Stimulated activated CD4-positive, alpha-beta T cell treated with anti-CD3 and anti-CD28 coated beads, Interleukin-15, amount 100 ng/mL, for 24 hours (primary cell): ENCODE data around the gene ANOS1.
"Not testable (repeated sequence)": the region's sequence is repeated elsewhere in the genome, so short reads cannot be mapped to it uniquely, and the experiment has no call there.

ENCODE experiments used
- DNase-seq: peaks from one replicate; pipeline ENCODE4 v3.0.0-alpha.2; 2020

The ANOS1 gene

GRCh38 chrX:8731559-8732395 is at the start of gene ANOS1:
Gene ANOS1 (minus strand): TSS chrX:8732137. CDS start chrX:8732036, 101 bp downstream.
- DNase-seq = no peak

GRCh38 chrX:8773117-8773516 is 41.2 kb upstream of the ANOS1 start:
- DNase-seq = no peak

DNA sequence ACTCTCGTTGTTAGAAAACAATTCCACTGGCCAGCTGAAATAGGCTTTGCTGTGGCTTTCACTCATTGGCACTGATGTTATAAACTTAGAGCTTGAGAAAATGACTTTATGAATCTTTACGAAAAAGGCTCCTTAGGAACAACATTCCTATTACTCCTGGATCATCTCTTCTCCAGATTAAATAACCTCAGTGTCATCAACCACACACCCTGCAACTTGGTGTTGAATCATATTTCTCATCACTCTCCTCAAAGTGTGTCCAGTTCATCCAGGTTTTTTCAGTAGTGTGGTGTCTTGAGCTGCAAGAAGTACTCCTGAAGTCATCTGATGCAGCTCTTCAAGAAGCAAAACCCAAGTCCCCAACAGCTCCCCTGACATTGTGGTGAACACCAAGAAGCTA is 28.1 kb upstream of the ANOS1 start:
- no peak for DNase-seq

- not testable (repeated sequence) for DNase-seq
Measured at GRCh38 chrX:8758706-8759105, 26.8 kb upstream of the ANOS1 start.

DNA sequence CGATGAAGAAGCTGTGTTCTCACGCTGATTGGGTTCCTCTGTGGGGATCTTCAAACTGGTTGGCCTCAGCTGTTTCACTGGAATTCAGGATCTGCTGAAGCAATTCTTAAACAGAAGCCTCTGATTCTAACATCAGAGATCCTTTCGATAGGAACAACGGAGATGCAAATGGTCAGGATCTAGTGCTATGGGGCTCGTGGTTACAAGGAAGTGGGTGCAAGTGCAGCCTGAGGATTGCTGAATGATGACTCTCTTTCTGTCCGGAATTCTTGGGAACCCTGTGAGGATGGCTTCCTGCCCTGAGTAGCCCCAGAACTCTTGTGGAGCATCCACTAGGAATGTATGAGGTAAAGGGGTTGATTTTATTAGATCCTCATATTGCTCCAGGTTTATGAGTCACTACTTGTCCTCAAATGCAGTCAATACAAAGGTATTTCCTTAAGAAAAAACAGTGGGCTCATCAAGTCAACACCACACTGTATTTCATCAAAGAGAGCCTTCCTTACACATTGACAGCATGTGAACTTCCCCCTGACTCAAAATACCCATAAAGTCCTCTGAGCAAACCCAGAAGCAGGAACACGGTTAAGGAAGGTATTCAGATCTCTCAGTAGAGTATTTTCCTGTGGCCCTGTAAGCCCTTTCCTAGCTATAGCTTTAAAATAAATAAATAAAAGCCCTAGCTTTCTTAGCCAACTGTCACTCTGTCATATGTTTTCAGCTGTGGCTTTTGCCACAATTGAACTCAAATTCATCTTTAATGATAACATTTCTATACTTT is 25.9 kb upstream of the ANOS1 start:
- not testable (repeated sequence) for DNase-seq

GRCh38 chrX:8755813-8756212 is 23.9 kb upstream of the ANOS1 start:
- DNase-seq = no peak

- no peak for DNase-seq
Measured at GRCh38 chrX:8755116-8755515, 23.2 kb upstream of the ANOS1 start.

GRCh38 chrX:8749697-8750096 is 17.8 kb upstream of the ANOS1 start:
- no peak for DNase-seq

GRCh38 chrX:8748855-8749254 is 16.9 kb upstream of the ANOS1 start:
- DNase-seq = no peak

DNA sequence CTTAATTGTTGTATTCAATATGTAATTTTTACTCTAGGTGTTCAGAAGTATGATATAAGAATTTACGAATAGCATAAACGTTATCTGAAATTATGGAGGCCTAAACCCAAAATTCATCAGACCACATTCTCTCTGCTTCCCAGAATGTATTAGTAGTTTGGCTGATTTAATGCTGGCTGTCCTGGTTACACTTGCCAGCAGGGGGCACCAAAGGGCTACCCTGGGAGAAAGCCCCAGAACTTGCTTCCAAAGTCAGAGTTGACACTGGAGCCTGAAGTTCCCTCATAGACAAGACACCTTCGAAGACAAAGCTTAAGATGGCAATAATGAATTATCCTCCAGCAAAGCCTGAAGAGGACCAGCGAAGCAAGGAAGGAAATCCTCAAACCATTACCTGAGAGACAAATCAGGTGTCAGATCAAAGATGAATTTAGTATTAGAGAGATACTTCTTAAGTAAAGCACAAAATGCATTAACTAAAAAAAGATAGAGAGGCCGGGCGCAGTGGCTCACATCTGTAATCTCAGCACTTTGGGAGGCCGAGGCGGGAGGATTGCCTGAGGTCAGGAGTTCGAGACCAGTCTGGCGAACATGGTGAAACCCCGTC is 11.3 kb upstream of the ANOS1 start:
- peak; percentile 64 for DNase-seq

DNA sequence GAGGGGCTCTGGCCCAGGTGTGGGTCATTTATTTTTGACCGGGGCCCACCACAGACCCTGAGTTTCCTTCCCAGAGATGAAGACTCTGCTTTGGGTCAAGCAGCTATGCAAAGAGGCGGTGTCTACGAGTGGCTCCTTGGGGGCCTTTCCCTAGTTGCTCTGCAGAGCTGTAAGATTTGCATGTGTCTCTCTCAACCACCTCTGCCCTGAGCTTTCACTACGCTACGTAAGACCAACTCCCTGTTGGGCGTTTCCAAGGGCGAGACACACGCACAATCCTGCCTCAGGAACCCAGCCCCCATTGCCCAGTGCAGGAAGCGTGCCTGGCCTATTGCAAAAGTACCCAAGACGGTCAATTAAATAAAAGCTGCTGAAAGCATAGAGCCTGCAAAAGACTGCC is 10.0 kb upstream of the ANOS1 start:
- DNase-seq = no peak

DNA sequence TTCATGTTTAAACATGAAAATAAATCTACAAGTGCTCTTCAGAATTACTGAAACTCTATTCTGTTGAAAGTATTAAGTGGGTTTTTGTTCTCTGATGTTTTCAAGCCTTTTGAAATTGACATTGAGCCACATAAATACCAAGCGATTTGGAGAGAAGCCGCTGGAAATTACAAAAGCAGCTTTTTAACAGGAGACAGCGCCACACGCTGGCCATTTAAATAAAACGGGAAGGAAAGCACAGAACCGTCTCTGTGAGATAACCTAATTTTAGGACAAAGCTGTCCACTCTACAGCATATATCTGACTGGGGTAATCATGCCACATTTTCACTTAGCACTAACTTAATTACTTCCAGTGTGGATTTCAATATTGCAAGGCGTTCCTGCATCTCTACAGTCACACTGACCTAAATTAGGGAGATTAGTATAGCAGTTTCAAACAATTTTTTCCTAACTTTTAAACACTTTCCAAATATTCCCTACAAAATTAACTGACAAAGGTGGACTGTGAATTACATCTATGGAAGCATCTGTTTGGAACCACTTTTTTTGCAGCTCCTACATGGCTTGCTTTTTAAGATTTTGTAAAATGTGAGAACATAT is 6.8 kb upstream of the ANOS1 start:
- DNase-seq = peak; percentile 29

GRCh38 chrX:8737883-8738282 is 5.9 kb upstream of the ANOS1 start:
- DNase-seq = no peak

- no peak for DNase-seq
Measured at GRCh38 chrX:8730812-8731558, 952 bp downstream of the ANOS1 start.

DNA sequence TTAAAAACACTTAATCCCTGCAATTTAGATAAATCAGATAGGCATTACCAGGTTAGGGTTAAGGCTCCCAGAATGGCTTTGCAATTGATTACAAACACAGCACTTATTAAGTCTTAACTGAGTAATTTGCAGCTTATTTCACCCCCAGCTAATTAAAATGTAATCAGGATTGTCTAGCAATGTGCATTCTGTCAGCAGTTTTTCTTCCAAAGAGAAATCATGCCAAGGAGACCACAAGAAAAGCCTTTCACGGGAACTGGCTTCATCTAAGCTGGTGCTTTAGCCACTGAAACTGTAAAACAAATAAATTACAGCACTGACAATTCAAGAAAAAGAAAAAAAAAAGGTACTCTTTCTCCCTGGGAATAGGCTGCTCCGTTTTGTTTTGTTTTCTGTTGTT is 2.1 kb downstream of the ANOS1 start:
- no peak for DNase-seq

DNA sequence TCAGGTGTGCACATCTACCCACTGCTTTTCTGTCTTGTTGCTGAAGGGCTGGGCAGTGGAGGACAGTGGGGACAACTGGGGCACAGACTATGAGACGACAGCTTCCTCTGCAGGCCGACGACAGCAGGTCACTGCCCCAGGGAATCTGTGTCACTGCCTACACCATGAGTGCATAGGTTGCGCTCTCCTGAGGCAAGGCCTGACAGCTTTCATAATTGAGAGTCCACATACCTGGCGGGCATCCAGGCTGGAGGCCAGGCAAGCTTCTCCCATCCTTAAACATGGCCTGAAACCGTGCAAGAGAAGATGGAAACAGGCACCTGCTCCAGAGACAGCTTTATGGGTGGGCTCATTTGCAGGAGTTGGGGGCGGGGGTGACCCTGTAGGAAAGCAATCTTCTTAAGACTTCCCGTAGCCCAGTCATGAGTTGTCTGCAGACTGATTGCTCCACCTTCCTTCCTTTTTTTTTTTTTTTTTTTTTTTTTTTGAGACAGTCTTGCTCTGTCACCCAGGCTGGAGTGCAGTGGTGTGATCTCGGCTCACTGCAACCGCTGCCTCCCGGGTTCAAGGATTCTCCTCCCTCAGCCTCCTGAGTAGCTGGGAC is 2.9 kb downstream of the ANOS1 start:
- DNase-seq = no peak

GRCh38 chrX:8726031-8726652 is 5.8 kb downstream of the ANOS1 start:
- no peak for DNase-seq

GRCh38 chrX:8724300-8724699 is 7.6 kb downstream of the ANOS1 start:
- DNase-seq = no peak

DNA sequence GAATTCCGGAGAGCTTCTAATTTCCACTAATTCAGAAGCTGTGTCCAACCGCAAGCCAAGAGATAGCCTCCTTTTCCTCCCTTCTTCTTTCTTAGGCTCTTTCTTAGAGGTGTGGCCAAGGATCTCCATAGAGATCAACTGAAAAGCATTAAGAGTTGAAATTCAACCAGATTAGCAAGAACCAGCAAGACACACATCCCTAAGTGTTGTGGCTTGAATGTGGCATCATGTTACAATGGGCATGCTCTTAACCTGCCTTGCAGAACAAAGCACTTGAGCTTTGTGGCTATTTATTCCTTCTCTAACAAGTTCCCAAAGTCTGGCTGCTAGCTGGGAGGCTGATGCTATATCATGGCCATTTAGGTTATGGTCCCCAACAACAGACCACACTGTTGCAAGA is 10.4 kb downstream of the ANOS1 start:
- DNase-seq = no peak

DNA sequence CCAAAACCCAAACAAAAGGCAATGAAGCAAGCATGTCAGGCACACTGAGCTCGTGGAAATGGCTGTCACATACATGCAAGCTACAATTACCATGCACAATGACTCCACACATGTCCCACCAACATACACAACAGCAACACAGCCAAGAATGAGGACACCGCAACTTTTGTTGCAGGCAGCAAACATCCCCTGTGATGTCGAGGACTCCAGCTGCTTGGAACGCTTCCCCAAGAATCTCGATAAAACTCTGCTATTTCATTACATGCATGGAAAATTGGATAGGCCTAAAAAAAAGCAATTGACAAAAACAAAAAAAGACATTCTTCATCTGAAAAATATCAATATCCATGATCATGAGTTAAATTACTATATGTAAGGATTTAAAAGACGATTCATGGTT is 11.8 kb downstream of the ANOS1 start:
- no peak for DNase-seq

GRCh38 chrX:8717354-8717753 is 14.6 kb downstream of the ANOS1 start:
- no peak for DNase-seq

- DNase-seq = no peak
Measured at GRCh38 chrX:8714164-8714563, 17.8 kb downstream of the ANOS1 start.
